ENCODE results near the gene ZNF423.

GRCh38 chr16:49466529-49466831, 389.4 kb downstream of the ZNF423 start:
- TF ChIP-seq CTCF (IDR thresholded peaks at IDR 0.05) (no peak), POLR2A (IDR thresholded peaks at IDR 0.05) (no peak)

Data from right lobe of liver (tissue), 4 donors.